B cell (primary cell): ENCODE measurements around the gene XPO6. TPM values are rescaled to one million over a fixed set of nuclear protein-coding genes. Genes with fewer than 3 reads are reported as not detected.

Experiments used
- ATAC-seq: fragments of 200-7000 bp; cut with Tn5 transposase; one replicate; pipeline ENCODE4 v1.10.0; 2021; ENCODE audit warnings: low read depth, mild to moderate bottlenecking, moderate number of reproducible peaks, moderate library complexity
- CTCF ChIA-PET: fragments of 350-600 bp; sonication (Branson Sonifier 250); formaldehyde crosslinking; loops from one replicate; lab custom pipeline; 2021; ENCODE audit warnings: antibody characterized with exemption, inconsistent platforms; lab: Charles Lee
- POLR2A ChIA-PET: fragments of 350-600 bp; sonication (Branson Sonifier 250); formaldehyde crosslinking; loops from one replicate; lab custom pipeline; 2021; ENCODE audit warnings: antibody characterized with exemption; lab: Charles Lee
- DNase-seq: peaks from one replicate; pipeline ENCODE4 v3.0.0; 2013
- H2AFZ ChIP-seq: 2 replicates; pipeline ENCODE4 v1.6.1; 2012; ENCODE audit warnings: mild to moderate bottlenecking, low read depth, low read length; ENCODE audit not compliant: insufficient read depth, poor library complexity, severe bottlenecking
- H3K27ac ChIP-seq, 2 donors: 1 replicate in 1 of 2; 2 replicates in 1 of 2; pipeline ENCODE4 v1.5.1; 2012 to 2013; ENCODE audit warnings: low read length in 2 of 2, mild to moderate bottlenecking in 2 of 2, moderate library complexity in 1 of 2
- H3K27me3 ChIP-seq, 4 experiments: fragments of 200-600 bp in 1 of 4; sonication (generic) in 1 of 4; replicated peaks in 1 of 4; 1 replicate in 2 of 4; 2 replicates in 2 of 4; pipeline versions ENCODE4 v1.6.1 to v1.7.0; 2013 to 2016; ENCODE audit warnings: low read length in 3 of 4, mild to moderate bottlenecking in 2 of 4, mixed read lengths in 1 of 4, moderate library complexity in 1 of 4; ENCODE audit not compliant: insufficient read depth in 4 of 4, control insufficient read depth in 3 of 4; ENCODE audit errors: control extremely low read depth in 1 of 4
- H3K36me3 ChIP-seq, 2 experiments: replicated peaks in 1 of 2; 1 replicate in 1 of 2; 2 replicates in 1 of 2; pipeline versions ENCODE4 v1.6.1 to v1.7.1; 2013; ENCODE audit warnings: low read length in 1 of 2; ENCODE audit not compliant: insufficient read depth in 2 of 2, control insufficient read depth in 1 of 2; ENCODE audit errors: control extremely low read depth in 1 of 2, extremely low read depth in 1 of 2
- H3K4me1 ChIP-seq, 2 donors: fragments of 200-600 bp in 1 of 2; sonication (generic) in 1 of 2; 1 replicate in 1 of 2; 2 replicates in 1 of 2; pipeline versions ENCODE4 v1.5.1 to v1.6.1; 2013 to 2017; ENCODE audit warnings: low read length in 2 of 2; ENCODE audit not compliant: control insufficient read depth in 2 of 2, insufficient read depth in 2 of 2
- H3K4me2 ChIP-seq: replicated peaks from 2 replicates; pipeline ENCODE3; 2012; ENCODE audit warnings: mild to moderate bottlenecking, low read depth, low read length; ENCODE audit not compliant: poor library complexity, severe bottlenecking
- H3K4me3 ChIP-seq, 5 experiments: fragments of 200-600 bp in 1 of 5; sonication (generic) in 1 of 5; 1 replicate in 3 of 5; 2 replicates in 2 of 5; pipeline versions ENCODE4 v1.5.1 to v1.7.0; 2011 to 2016; ENCODE audit warnings: low read length in 4 of 5, mild to moderate bottlenecking in 4 of 5, low read depth in 2 of 5, control low read depth in 1 of 5, moderate library complexity in 1 of 5; ENCODE audit not compliant: insufficient read depth in 1 of 5; ENCODE audit errors: control extremely low read depth in 1 of 5, extremely low read depth in 1 of 5
- H3K79me2 ChIP-seq: fragments of 200-600 bp; sonication (generic); one replicate; pipeline ENCODE4 v1.6.0; 2016; ENCODE audit warnings: low read length; ENCODE audit not compliant: control insufficient read depth, insufficient read depth
- H3K9ac ChIP-seq: fragments of 200-600 bp; sonication (generic); 2 replicates; pipeline ENCODE4 v1.6.1; 2017; ENCODE audit warnings: mild to moderate bottlenecking, low read length, moderate library complexity
- H3K9me3 ChIP-seq, 3 donors: one replicate each; pipeline versions ENCODE4 v1.6.1 to v1.7.1; 2013; ENCODE audit warnings: low read length in 2 of 3; ENCODE audit not compliant: control insufficient read depth in 2 of 3, insufficient read depth in 1 of 3; ENCODE audit errors: control extremely low read depth in 1 of 3
- H4K20me1 ChIP-seq: 2 replicates; pipeline ENCODE4 v1.6.0; 2012; ENCODE audit warnings: mild to moderate bottlenecking, low read length; ENCODE audit not compliant: insufficient read depth, control insufficient read depth, poor library complexity, severe bottlenecking
- H3K27ac Mint-ChIP-seq: one replicate; pipeline ENCODE4 v1.8.0; 2021; ENCODE audit warnings: mixed read lengths
- H3K27me3 Mint-ChIP-seq: one replicate; pipeline ENCODE4 v1.8.0; 2021; ENCODE audit warnings: mixed read lengths
- H3K4me1 Mint-ChIP-seq: one replicate; pipeline ENCODE4 v1.8.0; 2021; ENCODE audit warnings: mixed read lengths
- H3K4me3 Mint-ChIP-seq: one replicate; pipeline ENCODE4 v1.8.0; 2021; ENCODE audit warnings: mixed read lengths
- H3K9me3 Mint-ChIP-seq: one replicate; pipeline ENCODE4 v1.8.0; 2022; ENCODE audit warnings: mixed read lengths; ENCODE audit not compliant: insufficient read depth
- CTCF ChIP-seq: fragments of 200-600 bp; IDR thresholded peaks from one replicate; pipeline ENCODE4 v1.8.0; 2022; ENCODE audit warnings: antibody characterized with exemption, mild to moderate bottlenecking
- EZH2 ChIP-seq: IDR thresholded peaks from 2 replicates; pipeline ENCODE4 v1.6.1; 2012; ENCODE audit warnings: borderline replicate concordance, low read depth, mild to moderate bottlenecking, moderate library complexity, low read length; ENCODE audit not compliant: insufficient read depth, poor library complexity, severe bottlenecking
- WGBS: methylation state at CpG from one replicate; pipeline ENCODE4 v1.1.5; 2013; ENCODE audit warnings: missing lambda C conversion rate; ENCODE audit not compliant: insufficient coverage; 5-methylcytosine and 5-hydroxymethylcytosine counted together
- intact Hi-C: fragments of 100-400 bp; cut with micrococcal nuclease; formaldehyde crosslinking; loops from one replicate; pipeline ENCODE4 v1.10.0; 2022
- polyA plus RNA-seq: library from polyadenylated mRNA; depleted of rRNA; stranded (reverse); fragments of >200 nt; gene quantifications from 2 replicates; pipeline ENCODE4 v1.2.3, GENCODE V29; 2012
- total RNA-seq, 2 donors: library from RNA; stranded (reverse); fragments of 120-200 nt in 1 of 2; gene quantifications; 1 replicate in 1 of 2; 2 replicates in 1 of 2; pipeline versions ENCODE4 v1.2.3 to v1.2.4, GENCODE V29; 2013 to 2022

The XPO6 gene
- total and polyA plus RNA-seq, 2 donors (not counting 1 experiment from before 2014, with no cell fraction given): 259 to 303 TPM

GRCh38 chr16:28205974-28206373 is 5.8 kb downstream of the XPO6 start:
- Histone ChIP-seq H3K4me1 (peaks cover 56 to 65% of the 10 kb centered on the region in 2 donors), H3K4me3 (no peak overlapping the region), H3K4me2 (no peak overlapping the region), H3K27me3 (no peaks in the 10 kb centered on the region), H3K27ac (no peak overlapping the region), H3K79me2 (peaks cover 100% of the 10 kb centered on the region), H3K9ac (no peak overlapping the region), H2AFZ (no peak overlapping the region), H4K20me1 (peaks cover 84% of the 10 kb centered on the region), H3K36me3 (peaks cover 4 to 80% of the 10 kb centered on the region in 2 experiments), H3K9me3 (no peaks in the 10 kb centered on the region)
- H3K27ac Mint-ChIP-seq: no peak overlapping the region
- ATAC-seq (no peak), DNase-seq (no peak)
- no peaks in the 10 kb centered on the region for H3K27me3 Mint-ChIP-seq
- H3K9me3 Mint-ChIP-seq: no peaks in the 10 kb centered on the region
- TF ChIP-seq EZH2: no peak
- TF ChIP-seq CTCF: no peak
- CTCF ChIA-PET: interaction anchor here (0.9 to 3.3 kb wide), 3 partner anchors 13 to 27 kb away, joined by 4 to 13 read pairs (median 4); no protein-coding TSS in a partner anchor
- H3K4me1 Mint-ChIP-seq: peaks cover 40% of the 10 kb centered on the region
- POLR2A ChIA-PET: interaction anchor here (0.7 kb wide), 1 partner anchor 12 kb away, joined by 10 read pairs; no protein-coding TSS in a partner anchor
- H3K4me3 Mint-ChIP-seq: no peak overlapping the region
- WGBS: no CpG with 5 or more reads among the region's 4 CpGs
- intact Hi-C loops: loop anchor here (5.0 kb wide), 1 partner anchor 34 kb away; no protein-coding TSS in a partner anchor

DNA sequence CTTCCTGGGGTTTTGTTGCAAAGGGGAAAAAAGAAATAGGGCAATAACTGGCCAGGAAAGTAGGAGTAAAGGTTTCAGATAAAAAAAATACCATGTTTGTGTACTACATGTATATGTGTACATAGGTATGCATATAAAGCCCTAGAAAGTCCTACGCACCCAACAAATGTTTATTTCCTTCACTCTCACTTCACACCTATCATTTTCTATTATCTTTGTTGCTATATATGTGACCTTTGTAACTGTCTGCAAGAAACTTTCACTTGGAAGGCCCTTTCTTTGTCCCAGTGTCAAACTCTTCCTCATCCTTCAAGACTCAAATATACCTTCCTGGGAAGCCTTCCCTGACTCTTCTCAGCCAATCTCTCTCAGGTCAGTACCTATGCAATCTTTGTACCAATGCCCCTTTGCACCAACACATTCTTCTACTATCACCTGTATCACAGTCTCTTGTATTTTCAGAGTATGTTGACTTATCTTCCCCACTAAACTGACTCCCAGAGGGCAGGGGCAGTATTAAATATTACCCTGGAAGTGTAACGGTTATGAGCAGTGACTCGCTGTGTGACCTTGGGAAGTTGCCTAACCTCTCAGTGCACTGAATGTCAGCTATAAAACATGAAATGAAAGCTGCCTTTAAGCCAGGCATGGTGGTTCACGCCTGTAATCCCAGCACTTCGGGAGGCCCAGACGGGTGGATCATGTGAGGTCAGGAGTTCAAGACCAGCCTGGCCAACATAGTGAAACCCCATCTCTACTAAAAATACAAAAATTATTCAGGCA is 6.5 kb downstream of the XPO6 start:
- H3K4me3 Mint-ChIP-seq: no peak overlapping the region
- H3K4me3 ChIP-seq: no peak overlapping the region
- peaks cover 4 to 84% of the 10 kb centered on the region in 2 experiments for H3K36me3 ChIP-seq
- WGBS: 93% methylated on average over 5 of the region's 6 CpGs
- H4K20me1 ChIP-seq: peaks cover 82% of the 10 kb centered on the region
- H3K79me2 ChIP-seq: peaks cover 100% of the 10 kb centered on the region
- CTCF ChIA-PET: interaction anchor here (0.9 to 3.3 kb wide), 3 partner anchors 13 to 26 kb away, joined by 4 to 13 read pairs (median 4); no protein-coding TSS in a partner anchor
- DNase-seq (no peak), ATAC-seq (no peak)
- no peak overlapping the region for H2AFZ ChIP-seq
- no peak overlapping the region for H3K4me2 ChIP-seq
- H3K27ac ChIP-seq: no peak overlapping the region
- intact Hi-C loops: loop anchor here (5.0 kb wide), 1 partner anchor 33 kb away; no protein-coding TSS in a partner anchor
- H3K9ac ChIP-seq: no peak overlapping the region
- peaks cover 40% of the 10 kb centered on the region for H3K4me1 Mint-ChIP-seq
- H3K9me3 ChIP-seq: no peaks in the 10 kb centered on the region
- no peaks in the 10 kb centered on the region for H3K9me3 Mint-ChIP-seq
- POLR2A ChIA-PET: interaction anchor here (0.7 kb wide), 1 partner anchor 13 kb away, joined by 10 read pairs; no protein-coding TSS in a partner anchor
- TF ChIP-seq CTCF: no peak
- no peak for TF ChIP-seq EZH2
- H3K27me3 Mint-ChIP-seq: no peaks in the 10 kb centered on the region
- H3K27ac Mint-ChIP-seq: no peak overlapping the region
- H3K4me1 ChIP-seq: peaks cover 56 to 60% of the 10 kb centered on the region in 2 donors
- H3K27me3 ChIP-seq: no peaks in the 10 kb centered on the region
